Thyroid gland (tissue), 4 donors: ENCODE data around the gene PRKX. TPM values are rescaled to one million over a fixed set of nuclear protein-coding genes. Genes with fewer than 3 reads are reported as not detected.

Experiments used
- DNase-seq, 2 donors: peaks; one replicate each; pipeline ENCODE4 v3.0.0-alpha.2; 2019
- H3K27ac ChIP-seq, 3 donors: fragments of 200-600 bp; sonication (generic); 1 replicate in 2 of 3; 2 replicates in 1 of 3; pipeline ENCODE4 v1.5.1; 2016 to 2019; ENCODE audit warnings: mild to moderate bottlenecking in 1 of 3, moderate library complexity in 1 of 3
- H3K27me3 ChIP-seq: fragments of 200-600 bp; sonication (generic); one replicate; pipeline ENCODE4 v1.5.1; 2019
- H3K36me3 ChIP-seq, 2 donors: fragments of 200-600 bp; sonication (generic); one replicate each; pipeline ENCODE4 v1.5.1; 2016 to 2019
- H3K4me1 ChIP-seq, 2 donors: fragments of 200-600 bp; sonication (generic); one replicate each; pipeline ENCODE4 v1.5.1; 2017 to 2019
- H3K4me3 ChIP-seq, 3 donors: fragments of 200-600 bp; sonication (generic); replicated peaks in 1 of 3; 1 replicate in 2 of 3; 2 replicates in 1 of 3; pipeline ENCODE4 v1.5.1; 2016; ENCODE audit warnings: mild to moderate bottlenecking in 1 of 3
- H3K9me3 ChIP-seq: fragments of 200-600 bp; sonication (generic); one replicate; pipeline ENCODE4 v1.5.1; 2017
- POLR2A ChIP-seq, 2 donors: fragments of 450-650 bp; IDR thresholded peaks; one replicate each; pipeline ENCODE4 v1.6.1; 2017; ENCODE audit warnings: antibody characterized with exemption in 2 of 2, mild to moderate bottlenecking in 2 of 2, moderate library complexity in 1 of 2
- WGBS, 2 donors: methylation state at CpG; one replicate each; pipeline ENCODE4 v1.1.5; 2017; 5-methylcytosine and 5-hydroxymethylcytosine counted together
- intact Hi-C: fragments of 100-400 bp; cut with DNase I; formaldehyde crosslinking; loops from one replicate; pipeline ENCODE4 v1.15.1; 2023
- total RNA-seq, 4 donors: library from RNA; depleted of rRNA; stranded (reverse); fragments of >200 nt; gene quantifications; one replicate each; pipeline ENCODE4 v1.2.3, GENCODE V29; 2016
- TF ChIP-seq, protein P1 (sequence below), 6 experiments: fragments of 200-600 bp in 3 of 6; fragments of 450-650 bp in 3 of 6; sonication (generic) in 3 of 6; IDR thresholded peaks; one replicate each; pipeline ENCODE4 v1.5.1; 2016 to 2019; ENCODE audit warnings: antibody characterized with exemption in 6 of 6, mild to moderate bottlenecking in 2 of 6, inconsistent platforms in 1 of 6, moderate library complexity in 1 of 6

Gene PRKX
- total RNA-seq, 4 donors from 2014 or later: 99.9 to 145 (median 129) TPM

GRCh38 chrX:3592184-3592583 lies 121.3 kb downstream of the PRKX start:
- intact Hi-C loops: no loop called here
- Histone ChIP-seq H3K27ac (no peak overlapping the region), H3K27me3 (no peaks in the 10 kb centered on the region), H3K4me1 (no peaks in the 10 kb centered on the region), H3K9me3 (no peaks in the 10 kb centered on the region), H3K4me3 (no peak overlapping the region), H3K36me3 (no peaks in the 10 kb centered on the region)
- 36 to 52% methylated on average over 12 of the region's 12 CpGs for whole genome bisulfite sequencing, 2 donors
- no peak for TF ChIP-seq POLR2A (IDR thresholded peaks at IDR 0.05)
- TF ChIP-seq, protein P1, sequence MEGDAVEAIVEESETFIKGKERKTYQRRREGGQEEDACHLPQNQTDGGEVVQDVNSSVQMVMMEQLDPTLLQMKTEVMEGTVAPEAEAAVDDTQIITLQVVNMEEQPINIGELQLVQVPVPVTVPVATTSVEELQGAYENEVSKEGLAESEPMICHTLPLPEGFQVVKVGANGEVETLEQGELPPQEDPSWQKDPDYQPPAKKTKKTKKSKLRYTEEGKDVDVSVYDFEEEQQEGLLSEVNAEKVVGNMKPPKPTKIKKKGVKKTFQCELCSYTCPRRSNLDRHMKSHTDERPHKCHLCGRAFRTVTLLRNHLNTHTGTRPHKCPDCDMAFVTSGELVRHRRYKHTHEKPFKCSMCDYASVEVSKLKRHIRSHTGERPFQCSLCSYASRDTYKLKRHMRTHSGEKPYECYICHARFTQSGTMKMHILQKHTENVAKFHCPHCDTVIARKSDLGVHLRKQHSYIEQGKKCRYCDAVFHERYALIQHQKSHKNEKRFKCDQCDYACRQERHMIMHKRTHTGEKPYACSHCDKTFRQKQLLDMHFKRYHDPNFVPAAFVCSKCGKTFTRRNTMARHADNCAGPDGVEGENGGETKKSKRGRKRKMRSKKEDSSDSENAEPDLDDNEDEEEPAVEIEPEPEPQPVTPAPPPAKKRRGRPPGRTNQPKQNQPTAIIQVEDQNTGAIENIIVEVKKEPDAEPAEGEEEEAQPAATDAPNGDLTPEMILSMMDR (IDR thresholded peaks at IDR 0.05): no peak
- DNase-seq: no peak

DNA sequence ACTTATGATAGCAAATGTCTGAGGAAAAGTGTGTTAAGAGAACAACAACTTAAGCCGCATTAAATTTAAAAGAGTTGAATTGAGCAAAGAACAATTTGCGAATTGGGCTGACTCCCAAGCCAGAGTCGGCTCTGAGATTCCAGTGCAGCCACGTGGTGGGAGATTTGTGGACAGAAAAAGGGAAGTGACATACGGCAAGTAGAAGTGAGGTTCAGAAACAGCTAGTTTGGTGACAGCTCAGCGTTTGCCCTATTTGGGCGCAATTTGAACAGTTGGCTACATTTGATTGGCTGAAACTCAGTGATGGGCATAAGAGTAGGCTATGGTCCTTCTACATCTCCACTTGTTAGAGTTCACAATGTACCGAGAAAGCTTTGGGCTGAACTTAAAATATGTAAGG lies 124.0 kb downstream of the PRKX start:
- TF ChIP-seq, protein P1 (IDR thresholded peaks at IDR 0.05): no peak
- no peak for TF ChIP-seq POLR2A (IDR thresholded peaks at IDR 0.05)
- Histone ChIP-seq H3K36me3 (no peaks in the 10 kb centered on the region), H3K27ac (no peak overlapping the region), H3K4me1 (no peaks in the 10 kb centered on the region), H3K27me3 (no peaks in the 10 kb centered on the region), H3K9me3 (no peaks in the 10 kb centered on the region), H3K4me3 (no peak overlapping the region)
- WGBS, 2 donors: 78 to 89% methylated on average over 8 of the region's 8 CpGs
- DNase-seq: no peak
- intact Hi-C loops: no loop called here

GRCh38 chrX:3585719-3586118 lies 127.7 kb downstream of the PRKX start:
- no peak overlapping the region for H3K27ac ChIP-seq
- no peak for DNase-seq
- TF ChIP-seq POLR2A (IDR thresholded peaks at IDR 0.05): no peak
- TF ChIP-seq, protein P1 (IDR thresholded peaks at IDR 0.05): no peak
- H3K27me3 ChIP-seq: no peaks in the 10 kb centered on the region
- H3K36me3 ChIP-seq: no peaks in the 10 kb centered on the region
- H3K4me3 ChIP-seq: no peak overlapping the region
- WGBS, 2 donors: 59 to 86% methylated on average over 3 of the region's 3 CpGs
- intact Hi-C loops: no loop called here
- no peaks in the 10 kb centered on the region for H3K4me1 ChIP-seq
- H3K9me3 ChIP-seq: no peaks in the 10 kb centered on the region

DNA sequence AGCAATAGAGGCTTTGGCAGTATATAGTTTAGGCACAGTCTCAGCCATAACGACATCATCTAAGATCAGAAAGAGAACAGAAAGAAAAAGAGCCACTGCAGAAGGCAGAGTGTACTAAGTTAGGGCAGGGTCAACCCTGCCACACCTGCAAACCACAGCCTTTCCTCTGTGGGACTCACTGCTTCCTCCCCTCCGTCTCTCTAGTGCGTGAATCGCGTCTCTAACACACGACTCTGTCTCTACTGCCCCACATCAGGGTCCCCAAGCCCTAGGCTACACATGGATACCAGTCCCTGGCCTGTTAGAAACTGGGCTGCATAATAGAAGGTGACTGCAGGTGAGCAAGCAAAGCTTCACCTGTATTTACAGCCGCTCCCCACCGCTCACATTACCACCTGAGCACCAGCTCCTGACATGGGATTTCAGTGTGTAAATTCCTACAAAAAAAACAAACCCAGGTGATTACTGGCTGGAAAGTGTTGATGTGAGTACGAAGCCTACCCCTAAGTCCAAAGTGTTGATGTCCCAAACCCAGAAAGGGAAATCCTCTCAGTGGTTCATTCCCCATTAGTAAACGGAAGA lies 128.9 kb downstream of the PRKX start:
- Histone ChIP-seq H3K4me1 (no peaks in the 10 kb centered on the region), H3K36me3 (no peaks in the 10 kb centered on the region), H3K4me3 (no peak overlapping the region), H3K27me3 (no peaks in the 10 kb centered on the region), H3K27ac (no peak overlapping the region), H3K9me3 (no peaks in the 10 kb centered on the region)
- TF ChIP-seq POLR2A (IDR thresholded peaks at IDR 0.05): no peak
- TF ChIP-seq, protein P1 (IDR thresholded peaks at IDR 0.05): no peak
- intact Hi-C loops: no loop called here
- DNase-seq: no peak
- WGBS, 2 donors: 79 to 87% methylated on average over 10 of the region's 10 CpGs

- Histone ChIP-seq H3K27ac (no peak overlapping the region), H3K4me1 (no peaks in the 10 kb centered on the region), H3K9me3 (no peaks in the 10 kb centered on the region), H3K27me3 (no peaks in the 10 kb centered on the region), H3K4me3 (no peak overlapping the region), H3K36me3 (no peaks in the 10 kb centered on the region)
- no peak for DNase-seq
- intact Hi-C loops: no loop called here
- TF ChIP-seq, protein P1 (IDR thresholded peaks at IDR 0.05): no peak
- no peak for TF ChIP-seq POLR2A (IDR thresholded peaks at IDR 0.05)
Measured at GRCh38 chrX:3582451-3582850, 131.0 kb downstream of the PRKX start.
